ENCODE results near the gene ARSI.

The ARSI gene

GRCh38 chr5:150296496-150296895, 6.2 kb downstream of the ARSI start:
- H3K4me1 Mint-ChIP-seq (ENCODE audit: low read depth), result no peaks in the 10 kb centered on the region

GRCh38 chr5:150295741-150296486, 6.8 kb downstream of the ARSI start:
- no peak for DNase-seq
- no peak overlapping the region for H3K27ac Mint-ChIP-seq
- H3K4me3 Mint-ChIP-seq, result no peak overlapping the region
- H3K36me3 Mint-ChIP-seq (ENCODE audit: low read depth), result no peaks in the 10 kb centered on the region
- H3K9me3 Mint-ChIP-seq, result no peaks in the 10 kb centered on the region
- peaks cover 9% of the 10 kb centered on the region for H3K27me3 Mint-ChIP-seq
- no peaks in the 10 kb centered on the region for H3K4me1 Mint-ChIP-seq (ENCODE audit: low read depth)

More at GRCh38 chr5:150296496-150296895, 6.2 kb downstream of the ARSI start:
- H3K27me3 Mint-ChIP-seq, result peaks cover 14% of the 10 kb centered on the region
- H3K36me3 Mint-ChIP-seq (ENCODE audit: low read depth), result no peaks in the 10 kb centered on the region
- no peak overlapping the region for H3K4me3 Mint-ChIP-seq
- no peak overlapping the region for H3K27ac Mint-ChIP-seq
- DNase-seq, result no peak
- no peaks in the 10 kb centered on the region for H3K9me3 Mint-ChIP-seq

GRCh38 chr5:150295172-150295634, 7.5 kb downstream of the ARSI start:
- no peak overlapping the region for H3K27ac Mint-ChIP-seq
- H3K4me3 Mint-ChIP-seq, result no peak overlapping the region
- H3K4me1 Mint-ChIP-seq (ENCODE audit: low read depth), result no peaks in the 10 kb centered on the region
- DNase-seq, result no peak
- H3K27me3 Mint-ChIP-seq, result peaks cover 2% of the 10 kb centered on the region
- H3K9me3 Mint-ChIP-seq, result no peaks in the 10 kb centered on the region
- H3K36me3 Mint-ChIP-seq (ENCODE audit: low read depth), result no peaks in the 10 kb centered on the region

- Mint-ChIP-seq H3K27me3 (peaks cover 2% of the 10 kb centered on the region), H3K9me3 (no peaks in the 10 kb centered on the region), H3K4me1 (ENCODE audit: low read depth) (no peaks in the 10 kb centered on the region), H3K4me3 (no peak overlapping the region), H3K36me3 (ENCODE audit: low read depth) (no peaks in the 10 kb centered on the region), H3K27ac (no peak overlapping the region)
- no peak for DNase-seq
Measured at GRCh38 chr5:150294551-150295071, 8.1 kb downstream of the ARSI start.

GRCh38 chr5:150293091-150293941, 9.4 kb downstream of the ARSI start:
- no peak for DNase-seq
- Mint-ChIP-seq H3K4me3 (no peak overlapping the region), H3K27ac (no peak overlapping the region), H3K36me3 (ENCODE audit: low read depth) (no peaks in the 10 kb centered on the region), H3K9me3 (no peaks in the 10 kb centered on the region), H3K27me3 (peaks cover 2% of the 10 kb centered on the region), H3K4me1 (ENCODE audit: low read depth) (no peaks in the 10 kb centered on the region)

GRCh38 chr5:150291388-150292385, 11.0 kb downstream of the ARSI start:
- Mint-ChIP-seq H3K27ac (no peak overlapping the region), H3K36me3 (ENCODE audit: low read depth) (no peaks in the 10 kb centered on the region), H3K9me3 (no peaks in the 10 kb centered on the region), H3K27me3 (peaks cover 2% of the 10 kb centered on the region), H3K4me3 (no peak overlapping the region), H3K4me1 (ENCODE audit: low read depth) (no peaks in the 10 kb centered on the region)
- DNase-seq, result no peak

GRCh38 chr5:150289551-150290390, 12.9 kb downstream of the ARSI start, which contains the start of gene CAMK2A:
Gene CAMK2A (minus strand): TSS chr5:150289773. CDS start chr5:150289625, 148 bp downstream.
- H3K27me3 Mint-ChIP-seq, result peaks cover 2% of the 10 kb centered on the region
- H3K4me1 Mint-ChIP-seq (ENCODE audit: low read depth), result no peaks in the 10 kb centered on the region
- H3K9me3 Mint-ChIP-seq, result no peaks in the 10 kb centered on the region
- H3K27ac Mint-ChIP-seq, result no peak within 1 kb of the TSS
- no peak within 1 kb of the TSS for H3K4me3 Mint-ChIP-seq
- DNase-seq, result no peak
- no peaks in the 10 kb centered on the region for H3K36me3 Mint-ChIP-seq (ENCODE audit: low read depth)

- no peaks in the 10 kb centered on the region for H3K27me3 Mint-ChIP-seq
- H3K4me3 Mint-ChIP-seq, result no peak overlapping the region
- H3K27ac Mint-ChIP-seq, result no peak overlapping the region
- H3K4me1 Mint-ChIP-seq (ENCODE audit: low read depth), result no peaks in the 10 kb centered on the region
- no peaks in the 10 kb centered on the region for H3K9me3 Mint-ChIP-seq
- no peak for DNase-seq
- H3K36me3 Mint-ChIP-seq (ENCODE audit: low read depth), result no peaks in the 10 kb centered on the region
Measured at GRCh38 chr5:150288791-150289190, 13.9 kb downstream of the ARSI start.

- Mint-ChIP-seq H3K4me3 (no peak overlapping the region), H3K9me3 (no peaks in the 10 kb centered on the region), H3K27ac (no peak overlapping the region), H3K27me3 (no peaks in the 10 kb centered on the region), H3K4me1 (ENCODE audit: low read depth) (no peaks in the 10 kb centered on the region), H3K36me3 (ENCODE audit: low read depth) (no peaks in the 10 kb centered on the region)
- DNase-seq, result no peak
Measured at GRCh38 chr5:150288361-150288760, 14.3 kb downstream of the ARSI start.

- no peaks in the 10 kb centered on the region for H3K36me3 Mint-ChIP-seq (ENCODE audit: low read depth)
- H3K4me1 Mint-ChIP-seq (ENCODE audit: low read depth), result no peaks in the 10 kb centered on the region
- no peak overlapping the region for H3K27ac Mint-ChIP-seq
- no peak overlapping the region for H3K4me3 Mint-ChIP-seq
- H3K9me3 Mint-ChIP-seq, result no peaks in the 10 kb centered on the region
- H3K27me3 Mint-ChIP-seq, result no peaks in the 10 kb centered on the region
- DNase-seq, result no peak
Measured at GRCh38 chr5:150286820-150287219, 15.9 kb downstream of the ARSI start.

- Mint-ChIP-seq H3K4me3 (no peak overlapping the region), H3K27ac (no peak overlapping the region), H3K9me3 (no peaks in the 10 kb centered on the region), H3K4me1 (ENCODE audit: low read depth) (no peaks in the 10 kb centered on the region), H3K36me3 (ENCODE audit: low read depth) (no peaks in the 10 kb centered on the region), H3K27me3 (no peaks in the 10 kb centered on the region)
- DNase-seq, result no peak
Measured at GRCh38 chr5:150285114-150285513, 17.6 kb downstream of the ARSI start.

- Mint-ChIP-seq H3K36me3 (ENCODE audit: low read depth) (no peaks in the 10 kb centered on the region), H3K27me3 (no peaks in the 10 kb centered on the region), H3K9me3 (no peaks in the 10 kb centered on the region), H3K27ac (no peak overlapping the region), H3K4me1 (ENCODE audit: low read depth) (no peaks in the 10 kb centered on the region), H3K4me3 (no peak overlapping the region)
- DNase-seq, result no peak
Measured at GRCh38 chr5:150284311-150284710, 18.4 kb downstream of the ARSI start.

GRCh38 chr5:150283904-150284303, 18.8 kb downstream of the ARSI start:
- Mint-ChIP-seq H3K9me3 (no peaks in the 10 kb centered on the region), H3K4me3 (no peak overlapping the region), H3K4me1 (ENCODE audit: low read depth) (no peaks in the 10 kb centered on the region), H3K27ac (no peak overlapping the region), H3K27me3 (no peaks in the 10 kb centered on the region), H3K36me3 (ENCODE audit: low read depth) (no peaks in the 10 kb centered on the region)
- DNase-seq, result no peak
